ENCODE results near the gene CXCL1.

Gene CXCL1

DNA sequence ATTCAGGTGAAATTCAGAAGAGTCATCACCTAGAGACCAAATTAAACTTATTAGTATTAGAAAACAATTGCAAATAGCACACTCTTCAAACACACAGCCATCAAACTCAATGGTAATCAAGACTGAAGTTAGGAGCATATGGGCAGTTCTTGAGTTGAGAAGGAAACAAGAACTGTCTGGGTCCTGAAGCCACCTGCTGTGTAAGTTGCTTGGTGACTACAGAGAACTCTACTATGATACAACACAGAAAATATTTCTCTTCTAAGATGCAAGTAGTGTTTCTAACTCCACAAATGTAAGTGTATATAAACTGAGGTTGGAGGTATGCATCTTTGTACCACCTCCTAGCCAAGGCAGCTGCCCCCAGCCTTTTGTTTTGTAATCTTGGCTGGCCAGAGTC is 16.4 kb upstream of the CXCL1 start:
- DNase-seq = no peak

DNA sequence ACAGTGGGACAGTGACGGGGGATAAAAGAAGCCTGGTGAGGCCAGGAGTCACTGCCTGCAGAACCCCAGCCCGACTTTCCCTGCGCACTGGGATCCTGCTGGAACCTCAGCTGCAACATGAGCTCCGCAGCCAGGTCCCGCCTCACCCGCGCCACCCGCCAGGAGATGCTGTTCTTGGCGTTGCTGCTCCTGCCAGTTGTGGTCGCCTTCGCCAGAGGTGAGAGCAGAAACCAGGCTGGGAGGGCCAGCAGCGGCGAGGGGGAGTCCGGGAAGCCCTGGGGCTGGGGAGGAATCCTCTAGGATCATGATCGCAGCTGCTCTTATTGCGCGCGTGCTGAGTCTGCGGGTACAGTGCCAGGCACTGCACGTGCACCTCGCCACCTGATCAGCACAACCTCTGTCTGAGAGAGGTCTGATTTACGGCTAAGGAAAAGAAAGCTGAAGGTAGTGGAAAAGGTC is 15.9 kb upstream of the CXCL1 start, which contains the start of gene PF4V1:
PF4V1 (plus strand) TSS at position 51 of the 459 bp plus-strand sequence; CDS start at position 118, 67 bp downstream.
- no peak for DNase-seq

DNA sequence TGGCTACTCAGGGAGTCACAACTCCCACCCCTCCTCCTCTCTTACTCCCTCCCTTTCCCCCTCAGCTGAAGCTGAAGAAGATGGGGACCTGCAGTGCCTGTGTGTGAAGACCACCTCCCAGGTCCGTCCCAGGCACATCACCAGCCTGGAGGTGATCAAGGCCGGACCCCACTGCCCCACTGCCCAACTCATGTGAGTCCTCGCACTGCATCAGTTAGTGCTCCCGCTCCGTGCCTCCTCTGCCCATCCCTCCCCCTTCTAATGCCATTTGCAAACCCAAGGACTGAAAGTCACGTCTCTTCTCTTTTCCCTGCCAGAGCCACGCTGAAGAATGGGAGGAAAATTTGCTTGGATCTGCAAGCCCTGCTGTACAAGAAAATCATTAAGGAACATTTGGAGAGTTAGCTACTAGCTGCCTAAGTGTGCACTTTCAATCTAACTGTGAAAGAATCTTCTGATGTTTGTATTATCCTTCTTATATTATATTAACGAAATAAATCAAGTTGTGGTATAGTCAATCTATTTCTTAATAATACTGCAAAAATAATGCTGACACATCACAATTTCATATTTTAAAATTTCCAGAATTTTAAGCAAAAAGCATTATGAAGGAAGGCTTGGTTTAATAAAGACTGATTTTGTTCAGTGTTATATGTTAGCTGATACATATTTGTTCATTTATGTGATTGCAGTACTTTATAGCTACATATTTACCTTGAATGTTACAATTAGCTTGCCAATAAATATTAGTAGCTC is 15.3 kb upstream of the CXCL1 start:
- no peak for DNase-seq

DNA sequence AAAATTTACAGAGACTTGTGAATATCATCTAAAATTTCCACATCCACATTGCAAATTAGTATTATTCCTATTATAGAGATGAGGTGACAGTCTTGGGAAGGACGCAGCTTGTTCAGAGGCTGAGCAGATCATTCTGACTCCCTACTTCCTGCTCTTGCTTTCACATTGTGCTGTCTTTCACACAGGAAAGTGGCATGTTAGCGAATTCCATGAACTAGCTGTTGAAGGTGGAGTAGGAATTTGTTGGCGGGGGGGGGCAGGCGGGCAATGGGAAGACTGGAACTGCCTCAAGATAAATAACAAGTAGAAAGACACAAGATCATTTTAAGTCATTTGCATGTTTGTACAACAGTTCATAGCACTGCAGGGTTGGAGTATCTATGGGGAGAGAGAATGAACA is 13.8 kb upstream of the CXCL1 start:
- no peak for DNase-seq

DNA sequence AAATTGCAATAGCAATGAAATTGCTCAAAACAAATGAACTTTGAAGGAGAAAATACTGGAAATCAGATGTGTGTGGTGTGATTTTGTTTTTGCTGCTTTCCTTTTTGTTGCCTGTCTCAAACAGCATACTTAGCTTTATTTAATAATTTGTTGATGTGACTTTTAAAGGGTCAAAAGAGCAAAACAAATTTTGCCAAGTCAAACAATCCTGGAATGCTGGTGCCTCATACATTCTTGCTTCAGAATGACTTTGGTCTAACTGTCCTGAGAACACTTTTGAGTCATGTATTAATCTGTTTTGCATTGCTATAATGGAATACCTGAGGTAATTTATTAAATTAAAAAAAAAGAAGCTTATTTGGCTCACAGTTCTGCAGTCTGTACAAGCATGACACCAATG is 12.7 kb upstream of the CXCL1 start:
- no peak for DNase-seq

DNA sequence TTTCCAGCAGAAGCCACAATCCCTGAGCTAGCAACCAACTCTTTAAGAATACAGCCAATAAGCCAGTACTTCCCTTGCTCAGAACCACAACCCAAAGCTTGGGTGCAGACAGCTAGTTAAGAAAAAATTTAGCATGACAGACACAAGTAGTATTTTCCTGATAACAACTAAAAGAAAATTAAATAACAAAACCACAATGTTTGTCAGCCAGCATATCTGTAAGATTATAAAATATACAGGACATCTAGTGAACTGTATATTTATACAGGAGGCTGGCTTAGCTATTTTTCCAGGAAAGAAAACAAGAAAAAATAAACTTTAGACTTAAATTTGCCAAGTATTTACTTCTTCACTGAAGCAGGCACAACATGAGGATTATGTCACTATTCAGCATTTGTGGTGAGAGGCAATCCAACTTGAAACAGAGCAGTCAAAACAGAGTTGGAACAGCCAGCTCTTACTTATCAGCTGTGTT is 9.5 kb upstream of the CXCL1 start:
- no peak for DNase-seq

DNA sequence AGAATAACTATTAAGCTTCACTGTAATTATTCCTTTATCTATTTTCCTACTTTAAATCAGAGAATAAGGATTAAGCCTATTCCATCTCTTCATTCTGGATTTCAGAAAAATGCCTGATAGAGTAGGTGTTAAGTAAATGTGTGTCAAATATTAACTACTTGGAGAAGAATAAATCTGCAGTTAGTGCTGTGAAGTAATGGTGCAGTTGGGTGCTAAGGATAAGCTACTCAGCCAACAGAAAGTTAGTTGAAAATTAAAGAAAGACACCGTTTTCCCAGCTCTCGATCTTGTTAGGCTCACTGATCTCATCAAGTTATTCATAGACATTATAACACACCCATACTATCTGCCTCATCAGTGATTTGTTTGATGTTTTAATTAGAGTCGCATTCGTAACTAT is 9.0 kb upstream of the CXCL1 start:
- DNase-seq = no peak

DNA sequence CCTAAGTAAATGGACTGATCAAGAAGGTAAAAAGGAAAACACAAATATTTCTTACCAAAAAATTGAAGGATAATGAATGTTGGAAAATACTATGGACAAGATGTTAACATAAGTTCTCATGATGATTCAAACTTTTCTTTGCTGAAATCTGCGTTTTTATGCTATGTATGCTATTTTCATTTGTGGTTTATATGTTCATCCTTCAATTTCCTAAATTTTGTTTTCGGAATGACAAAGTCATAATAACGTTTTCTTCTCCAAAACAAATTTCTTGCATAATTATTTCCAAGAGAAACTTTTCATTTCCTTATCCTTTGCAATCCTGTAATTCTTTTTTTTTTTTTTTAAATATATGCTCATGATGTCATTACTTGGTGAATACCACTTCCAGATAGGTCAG is 8.3 kb upstream of the CXCL1 start:
- no peak for DNase-seq

DNA sequence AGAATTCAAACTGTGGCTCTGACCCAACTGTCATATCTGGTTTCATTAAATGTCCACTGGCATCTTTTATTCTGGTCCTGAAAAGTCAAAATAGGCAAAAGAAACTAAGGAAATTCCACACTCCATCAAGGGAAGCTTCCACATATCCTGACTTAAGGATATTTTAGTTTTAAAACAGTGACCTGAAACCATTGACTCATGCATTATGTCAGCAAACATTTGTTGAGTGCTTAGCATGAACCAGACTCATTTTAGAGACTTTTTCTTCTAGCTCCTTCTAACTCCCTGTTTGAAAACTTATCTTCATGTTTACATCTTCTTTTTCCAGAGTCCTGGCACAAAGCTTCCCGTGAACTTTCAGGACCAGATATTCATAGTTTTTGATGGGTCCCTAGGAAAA is 6.9 kb upstream of the CXCL1 start:
- DNase-seq = no peak

DNA sequence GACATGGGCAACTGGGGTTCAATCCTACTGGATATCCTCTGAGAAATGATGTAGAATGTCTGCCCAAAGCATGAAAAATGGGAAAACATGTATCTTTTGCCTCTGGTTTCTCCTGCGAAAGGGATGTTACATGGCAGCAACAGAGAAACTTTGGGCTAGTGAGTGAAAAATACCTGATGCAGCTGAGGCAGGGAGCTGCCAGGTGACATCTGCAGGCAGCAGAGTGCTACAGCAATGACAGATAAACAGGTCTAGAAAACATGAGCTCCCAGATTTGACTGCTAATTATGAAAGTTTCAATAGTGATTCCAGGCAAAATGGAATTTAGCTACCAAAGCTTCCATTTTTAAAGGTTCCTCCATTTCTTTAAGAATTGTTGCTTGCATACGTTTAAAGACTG is 4.8 kb upstream of the CXCL1 start:
- DNase-seq = no peak

DNA sequence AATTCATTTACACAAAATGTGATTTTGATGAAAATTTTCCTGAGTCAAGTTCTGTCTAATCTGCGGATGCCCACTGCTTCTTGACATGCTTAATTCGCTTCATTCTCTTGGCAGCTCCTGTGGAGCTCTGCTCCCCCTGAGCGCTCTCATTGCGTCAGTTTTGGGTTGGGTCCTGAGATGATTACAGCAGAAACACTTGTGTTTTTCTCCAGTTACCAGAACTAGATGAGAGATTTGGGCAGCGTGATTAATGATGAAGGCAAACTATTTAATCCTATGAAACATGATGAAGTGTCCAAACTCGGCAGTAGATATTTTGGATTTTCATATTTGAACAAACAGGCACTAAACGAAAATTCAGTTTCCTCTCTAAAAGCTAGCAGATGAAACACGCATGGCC is 4.2 kb upstream of the CXCL1 start:
- DNase-seq = no peak

DNA sequence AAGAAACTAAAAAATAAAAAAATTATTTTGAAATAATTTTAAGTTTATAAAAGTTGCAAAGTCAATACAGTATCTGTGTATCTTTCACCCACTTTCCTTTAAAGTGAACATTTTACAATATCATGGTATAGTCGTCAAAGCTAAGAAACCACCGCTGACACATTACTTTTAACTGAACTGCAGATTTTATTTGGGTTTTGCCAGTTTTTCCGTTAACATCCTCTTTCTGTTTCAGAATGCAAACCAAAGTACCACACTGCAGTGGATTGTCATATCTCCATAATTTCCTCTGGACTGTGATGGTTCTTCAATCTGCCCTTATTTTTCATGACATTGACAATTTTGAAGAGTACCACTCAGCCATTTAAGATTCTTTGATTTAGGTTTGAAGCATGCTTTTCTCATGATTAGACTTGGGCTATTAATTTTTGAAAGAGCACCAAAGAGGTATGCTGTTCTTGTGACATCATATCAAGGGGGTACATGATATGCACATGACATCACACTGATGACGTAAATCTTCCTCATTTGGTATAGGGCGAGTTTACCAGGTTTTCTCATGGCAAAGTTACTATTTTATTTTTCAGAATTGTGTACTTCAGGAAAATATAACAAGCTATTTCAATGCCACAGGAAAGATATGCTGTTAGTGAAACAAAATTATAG is 3.6 kb upstream of the CXCL1 start:
- no peak for DNase-seq

DNA sequence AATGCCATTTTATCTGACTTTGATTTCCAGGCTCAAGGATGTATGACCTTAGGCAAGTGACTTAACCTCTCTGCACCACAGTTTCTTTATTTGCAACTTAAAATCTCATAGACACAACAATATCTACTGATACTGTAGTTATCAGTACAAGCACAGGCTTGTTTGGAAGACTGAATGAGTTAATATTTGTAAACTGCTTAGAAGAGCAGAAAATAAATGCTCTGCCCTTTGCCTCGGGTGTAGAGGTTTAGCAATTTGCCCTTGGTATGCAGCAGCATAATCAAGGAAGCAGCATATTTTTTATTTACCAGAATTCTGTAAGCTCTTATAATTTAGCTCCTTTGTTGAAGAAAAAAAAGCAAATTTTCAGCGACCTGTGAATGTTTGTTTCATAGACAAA is 2.9 kb upstream of the CXCL1 start:
- no peak for DNase-seq

DNA sequence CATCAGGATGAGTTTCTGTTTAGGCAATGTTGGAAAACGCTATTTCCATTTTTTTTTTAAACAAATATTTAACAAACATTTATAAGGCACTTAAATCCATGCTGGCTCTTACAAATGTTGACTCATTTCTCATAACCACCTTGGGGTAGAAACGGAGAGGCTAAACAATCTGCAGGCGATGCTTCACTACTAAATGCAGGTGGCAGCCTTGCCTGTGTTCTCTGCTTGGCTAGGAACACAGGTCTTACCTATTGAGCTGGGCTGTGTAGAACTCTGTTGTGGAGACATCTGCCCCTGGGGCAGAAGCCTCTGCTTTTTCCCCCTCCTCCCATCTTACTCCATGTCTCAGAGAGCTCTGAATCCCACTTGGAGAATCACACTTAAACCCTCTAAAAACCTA is 1.4 kb upstream of the CXCL1 start:
- no peak for DNase-seq

DNA sequence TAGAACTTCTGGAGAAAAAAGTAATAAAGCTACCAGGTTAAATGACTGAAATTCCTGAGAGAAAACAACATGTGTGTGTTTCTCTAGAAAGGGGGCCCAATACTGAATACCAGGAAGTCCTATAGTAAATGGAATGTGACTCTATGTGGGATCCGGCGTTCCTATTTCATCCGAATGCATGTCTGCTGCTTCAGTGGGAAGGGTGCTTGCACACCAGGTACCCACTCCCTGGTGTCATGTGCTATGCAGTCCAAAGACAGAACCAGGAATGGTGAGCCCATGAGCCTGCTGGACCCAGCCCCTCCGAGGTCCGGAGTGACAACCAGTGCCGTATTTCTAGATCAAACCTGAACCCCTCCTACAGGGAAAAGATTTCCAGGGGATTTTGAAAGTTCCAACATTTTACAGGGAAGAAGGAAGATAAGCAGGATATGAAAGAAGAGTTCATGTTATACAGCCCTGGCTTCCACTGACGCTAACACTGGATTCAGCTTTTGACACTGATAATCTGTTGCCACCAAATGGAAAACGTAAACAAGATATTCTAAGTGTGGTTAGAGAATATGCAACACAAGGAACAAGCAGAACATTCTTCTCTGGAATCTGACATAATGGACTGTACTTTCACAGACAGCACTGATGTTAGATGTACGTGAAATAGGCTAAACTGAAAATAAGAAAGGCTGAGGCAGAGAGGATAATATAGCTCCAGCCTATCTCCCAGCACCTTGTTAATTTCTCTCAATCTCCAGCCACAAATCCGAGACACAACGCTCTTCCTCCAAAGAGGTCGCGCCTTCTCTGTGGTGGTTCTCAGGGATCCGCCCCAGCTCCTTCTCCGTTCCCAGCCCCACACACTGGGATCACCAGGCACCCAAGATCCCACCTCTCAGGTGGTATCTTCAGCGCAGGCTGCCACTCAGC is 725 bp upstream of the CXCL1 start:
- DNase-seq = no peak

DNA sequence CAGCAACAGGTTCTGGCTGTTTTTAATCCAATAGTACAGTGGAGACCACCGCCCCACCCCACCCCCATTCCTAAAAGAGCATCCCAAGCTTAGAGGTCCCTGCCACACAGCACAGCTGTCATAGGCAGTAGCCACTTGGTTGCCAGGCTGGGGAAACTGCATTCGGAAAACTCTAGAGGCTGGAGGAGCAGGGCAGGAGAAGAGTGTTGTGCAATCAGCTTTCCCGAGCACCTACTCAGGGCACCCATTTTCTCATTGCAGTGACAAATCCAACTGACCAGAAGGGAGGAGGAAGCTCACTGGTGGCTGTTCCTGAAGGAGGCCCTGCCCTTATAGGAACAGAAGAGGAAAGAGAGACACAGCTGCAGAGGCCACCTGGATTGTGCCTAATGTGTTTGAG is 1.1 kb downstream of the CXCL1 start:
- DNase-seq = no peak

DNA sequence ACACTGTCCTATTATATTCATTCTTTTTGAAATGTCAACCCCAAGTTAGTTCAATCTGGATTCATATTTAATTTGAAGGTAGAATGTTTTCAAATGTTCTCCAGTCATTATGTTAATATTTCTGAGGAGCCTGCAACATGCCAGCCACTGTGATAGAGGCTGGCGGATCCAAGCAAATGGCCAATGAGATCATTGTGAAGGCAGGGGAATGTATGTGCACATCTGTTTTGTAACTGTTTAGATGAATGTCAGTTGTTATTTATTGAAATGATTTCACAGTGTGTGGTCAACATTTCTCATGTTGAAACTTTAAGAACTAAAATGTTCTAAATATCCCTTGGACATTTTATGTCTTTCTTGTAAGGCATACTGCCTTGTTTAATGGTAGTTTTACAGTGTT is 1.6 kb downstream of the CXCL1 start:
- DNase-seq = no peak

DNA sequence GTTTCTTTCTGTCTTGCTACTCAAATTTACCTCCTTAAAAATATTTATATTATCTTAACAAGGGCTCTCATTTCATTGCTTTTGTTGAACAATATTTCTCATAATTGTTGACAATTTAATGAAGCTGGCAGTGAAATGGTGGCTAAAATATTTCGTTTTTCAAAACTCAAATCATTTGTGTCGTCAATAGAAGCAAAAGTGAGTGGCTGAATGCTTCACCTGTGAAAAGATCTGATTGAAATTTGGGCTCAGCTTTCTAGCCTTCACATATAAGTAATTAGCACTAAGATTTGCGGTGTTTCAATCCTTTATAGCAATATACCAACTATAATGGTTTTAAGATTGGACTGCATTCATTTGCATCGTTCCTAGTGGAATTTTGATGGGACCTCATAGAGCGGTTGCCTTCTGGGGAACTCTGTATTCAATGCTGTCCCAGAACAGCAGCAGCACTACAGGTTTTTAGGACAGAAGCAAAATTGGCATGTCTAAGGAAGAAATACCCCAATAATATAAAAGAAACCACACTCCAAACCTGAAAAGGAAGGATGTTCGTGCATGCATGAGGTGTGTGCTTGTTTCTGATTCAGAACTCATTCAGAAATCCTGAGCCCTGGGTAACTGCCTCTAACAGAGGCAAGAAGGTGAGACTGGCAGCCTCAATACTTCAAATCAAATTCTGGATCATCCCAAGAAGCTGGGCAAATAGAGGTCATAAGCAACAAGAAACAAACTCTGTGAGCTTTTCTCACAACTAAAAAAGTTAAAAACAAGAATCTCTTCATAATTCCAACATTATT is 2.5 kb downstream of the CXCL1 start:
- no peak for DNase-seq

DNA sequence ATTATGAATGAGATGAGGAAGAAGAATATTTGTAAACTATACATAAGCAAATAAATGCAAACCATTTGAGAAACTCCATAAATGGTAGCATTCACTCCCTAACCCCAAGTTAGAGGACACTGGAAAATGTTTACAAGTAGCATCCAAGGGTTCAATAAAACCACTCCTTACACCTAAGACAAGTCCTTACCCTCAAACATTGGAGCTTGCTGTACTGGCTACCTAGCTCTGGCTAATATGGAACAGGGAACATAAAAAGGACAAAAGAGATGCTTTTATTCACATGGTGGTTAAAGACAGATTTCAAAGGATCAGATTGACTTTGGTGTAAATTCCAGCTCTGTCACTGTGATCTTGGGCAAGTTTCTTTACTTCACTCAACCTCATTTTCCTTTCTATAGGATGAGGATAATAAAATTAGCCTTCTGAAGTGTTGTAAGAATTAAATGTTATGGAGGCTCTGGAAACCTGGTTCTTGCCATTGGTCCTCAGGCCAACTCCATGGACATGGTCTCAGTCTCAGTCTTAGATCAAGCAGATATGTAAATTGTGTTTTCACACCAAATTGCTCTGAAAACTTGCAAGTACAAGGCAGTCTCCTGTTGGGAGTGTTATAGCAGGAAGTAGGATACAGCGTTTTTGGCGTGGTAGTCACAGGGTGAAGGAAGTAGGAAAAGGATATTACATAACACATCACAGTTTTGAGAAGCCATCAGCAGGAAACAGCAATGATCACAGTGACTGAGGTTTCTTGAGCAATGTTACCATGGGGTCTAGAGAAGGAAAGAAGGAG is 3.3 kb downstream of the CXCL1 start:
- no peak for DNase-seq

DNA sequence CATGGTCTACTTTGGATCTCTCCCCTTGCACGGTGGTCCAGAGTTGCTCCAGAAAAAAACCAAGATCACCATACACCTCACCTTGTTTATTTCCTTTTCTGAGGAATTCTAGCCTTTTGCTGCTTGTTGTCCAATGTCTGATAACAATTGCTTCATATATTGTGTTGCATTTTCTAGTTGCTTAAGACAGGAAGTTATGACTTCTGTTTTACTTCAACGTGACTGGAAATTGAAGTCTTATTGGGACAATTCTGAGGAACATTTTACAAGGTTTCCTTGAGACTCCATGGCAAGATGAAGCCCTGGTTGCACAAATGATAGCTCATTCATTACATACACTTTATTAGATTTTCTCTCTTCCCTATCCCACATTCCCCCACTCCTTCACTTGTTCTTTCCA is 5.2 kb downstream of the CXCL1 start:
- no peak for DNase-seq

DNA sequence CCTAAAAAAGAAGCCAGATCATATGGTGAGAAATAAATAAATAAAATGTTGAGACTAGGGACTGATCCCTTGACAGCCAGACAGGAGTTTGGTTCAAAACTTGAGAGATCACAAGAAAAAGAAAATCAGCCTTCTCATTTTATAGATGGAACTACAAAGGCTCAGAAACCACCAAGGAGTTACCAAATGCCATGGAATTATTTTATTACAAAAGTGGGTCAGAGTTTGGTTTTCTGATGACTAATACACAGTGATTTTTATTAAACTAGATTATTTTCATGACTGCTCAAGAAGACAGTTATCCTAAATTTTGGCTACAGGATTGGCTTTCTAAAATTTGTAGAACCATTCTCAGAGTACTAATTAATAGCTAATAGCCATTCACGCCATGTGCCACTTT is 6.2 kb downstream of the CXCL1 start:
- DNase-seq = no peak

DNA sequence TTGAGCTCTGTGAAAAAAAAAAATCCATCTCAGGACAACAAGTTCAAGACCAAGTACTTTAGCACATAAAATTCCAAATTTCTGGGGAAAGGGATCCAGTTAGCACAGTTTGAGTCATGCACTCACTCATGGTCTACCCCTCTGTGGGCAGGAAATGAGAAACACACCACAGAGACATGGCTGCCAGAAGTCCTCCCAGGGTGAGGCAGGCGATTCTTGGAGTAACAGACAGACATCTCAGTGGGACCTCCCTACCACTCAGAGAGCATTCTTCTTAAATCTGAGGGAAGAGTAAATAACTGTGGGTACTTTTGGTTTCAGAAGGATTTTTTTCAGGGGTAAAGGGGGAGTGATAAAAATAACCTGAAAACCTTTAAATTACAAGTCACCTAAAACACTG is 14.1 kb downstream of the CXCL1 start:
- DNase-seq = no peak
